Measurements from ENCODE around the gene LRP1.

GRCh38 chr12:57201219-57201618 is 72.9 kb downstream of the LRP1 start:
- TF ChIP-seq, protein P1, sequence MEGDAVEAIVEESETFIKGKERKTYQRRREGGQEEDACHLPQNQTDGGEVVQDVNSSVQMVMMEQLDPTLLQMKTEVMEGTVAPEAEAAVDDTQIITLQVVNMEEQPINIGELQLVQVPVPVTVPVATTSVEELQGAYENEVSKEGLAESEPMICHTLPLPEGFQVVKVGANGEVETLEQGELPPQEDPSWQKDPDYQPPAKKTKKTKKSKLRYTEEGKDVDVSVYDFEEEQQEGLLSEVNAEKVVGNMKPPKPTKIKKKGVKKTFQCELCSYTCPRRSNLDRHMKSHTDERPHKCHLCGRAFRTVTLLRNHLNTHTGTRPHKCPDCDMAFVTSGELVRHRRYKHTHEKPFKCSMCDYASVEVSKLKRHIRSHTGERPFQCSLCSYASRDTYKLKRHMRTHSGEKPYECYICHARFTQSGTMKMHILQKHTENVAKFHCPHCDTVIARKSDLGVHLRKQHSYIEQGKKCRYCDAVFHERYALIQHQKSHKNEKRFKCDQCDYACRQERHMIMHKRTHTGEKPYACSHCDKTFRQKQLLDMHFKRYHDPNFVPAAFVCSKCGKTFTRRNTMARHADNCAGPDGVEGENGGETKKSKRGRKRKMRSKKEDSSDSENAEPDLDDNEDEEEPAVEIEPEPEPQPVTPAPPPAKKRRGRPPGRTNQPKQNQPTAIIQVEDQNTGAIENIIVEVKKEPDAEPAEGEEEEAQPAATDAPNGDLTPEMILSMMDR (IDR thresholded peaks at IDR 0.05; ENCODE audit: insufficient read depth, low read depth, low read length): no peak
- TF ChIP-seq EZH2 (IDR thresholded peaks at IDR 0.05; ENCODE audit: insufficient read depth, low read length): no peak

Data from astrocyte (in vitro differentiated cells and primary cell).